CD4-positive, alpha-beta T cell (primary cell): ENCODE results near the gene CALHM4. TPM values are rescaled to one million over a fixed set of nuclear protein-coding genes. Genes with fewer than 3 reads are reported as not detected.

ENCODE experiments used
- ATAC-seq: fragments of 200-7000 bp; cut with Tn5 transposase; one replicate; pipeline ENCODE4 v1.10.0; 2022; ENCODE audit warnings: mild to moderate bottlenecking; ENCODE audit not compliant: poor library complexity
- CTCF ChIA-PET: fragments of 350-600 bp; sonication (Branson Sonifier 250); formaldehyde crosslinking; loops from one replicate; lab custom pipeline; 2021; ENCODE audit warnings: antibody characterized with exemption, inconsistent platforms; lab: Charles Lee
- POLR2A ChIA-PET: fragments of 350-600 bp; sonication (Branson Sonifier 250); formaldehyde crosslinking; loops from one replicate; lab custom pipeline; 2021; ENCODE audit warnings: antibody characterized with exemption, inconsistent platforms; lab: Charles Lee
- DNase-seq, 14 experiments: peaks; one replicate each; pipeline ENCODE4 v3.0.0-alpha.2; 2013 to 2020; ENCODE audit warnings: mixed read lengths in 2 of 14
- H3K27ac ChIP-seq, 2 donors: one replicate each; pipeline versions ENCODE4 v1.5.1 to v1.7.0; 2013; ENCODE audit warnings: low read length in 2 of 2, low read depth in 1 of 2, mild to moderate bottlenecking in 1 of 2
- H3K27me3 ChIP-seq, 2 experiments: 1 replicate in 1 of 2; 2 replicates in 1 of 2; pipeline versions ENCODE4 v1.6.1 to v1.7.0; 2013; ENCODE audit warnings: low read length in 2 of 2, control low read depth in 1 of 2, mild to moderate bottlenecking in 1 of 2, moderate library complexity in 1 of 2; ENCODE audit not compliant: insufficient read depth in 2 of 2, control insufficient read depth in 1 of 2
- H3K36me3 ChIP-seq: one replicate; pipeline ENCODE4 v1.6.1; 2013; ENCODE audit warnings: low read length, control low read depth; ENCODE audit not compliant: insufficient read depth
- H3K4me1 ChIP-seq: one replicate; pipeline ENCODE4 v1.6.1; 2013; ENCODE audit warnings: low read length, control low read depth; ENCODE audit not compliant: insufficient read depth
- H3K4me3 ChIP-seq: one replicate; pipeline ENCODE4 v1.5.1; 2013; ENCODE audit warnings: mild to moderate bottlenecking, low read length, moderate library complexity
- H3K9me3 ChIP-seq, 2 experiments: 1 replicate in 1 of 2; 2 replicates in 1 of 2; pipeline versions ENCODE4 v1.6.1 to v1.7.0; 2013; ENCODE audit warnings: low read length in 2 of 2, mild to moderate bottlenecking in 2 of 2, control low read depth in 1 of 2, moderate library complexity in 1 of 2; ENCODE audit not compliant: control insufficient read depth in 1 of 2, insufficient read depth in 1 of 2
- H3K27ac Mint-ChIP-seq: one replicate; pipeline ENCODE4 v1.8.0; 2020; ENCODE audit warnings: mixed read lengths
- H3K27me3 Mint-ChIP-seq: one replicate; pipeline ENCODE4 v1.8.0; 2021; ENCODE audit warnings: mixed read lengths
- H3K36me3 Mint-ChIP-seq: one replicate; pipeline ENCODE4 v1.8.0; 2021; ENCODE audit warnings: low read depth, mixed read lengths
- H3K4me1 Mint-ChIP-seq: one replicate; pipeline ENCODE4 v1.8.0; 2021; ENCODE audit warnings: low read depth, mixed read lengths
- H3K4me3 Mint-ChIP-seq: one replicate; pipeline ENCODE4 v1.8.0; 2020; ENCODE audit warnings: mild to moderate bottlenecking, mixed read lengths
- H3K9me3 Mint-ChIP-seq: one replicate; pipeline ENCODE4 v1.8.0; 2020; ENCODE audit warnings: mixed read lengths
- intact Hi-C, 2 experiments: fragments of 100-400 bp; cut with DNase I in 1 of 2; cut with micrococcal nuclease in 1 of 2; formaldehyde crosslinking; loops; one replicate each; pipeline versions ENCODE4 v1.15.1 to v1.9.0; 2023 to 2025; cut with DNase I, micrococcal nuclease
- total RNA-seq, 174 experiments: library from RNA in 2 of 174; stranded (reverse) in 2 of 174; gene quantifications; one replicate each; pipeline ENCODE4 v1.2.3 and lab custom pipeline; 2021 to 2026
- TF ChIP-seq, protein P1 (sequence below): fragments of 200-600 bp; IDR thresholded peaks from one replicate; pipeline ENCODE4 v1.8.0; 2022; ENCODE audit warnings: antibody characterized with exemption, mild to moderate bottlenecking

The CALHM4 gene
- total RNA-seq, 2 experiments from 2014 or later: not detected

DNA sequence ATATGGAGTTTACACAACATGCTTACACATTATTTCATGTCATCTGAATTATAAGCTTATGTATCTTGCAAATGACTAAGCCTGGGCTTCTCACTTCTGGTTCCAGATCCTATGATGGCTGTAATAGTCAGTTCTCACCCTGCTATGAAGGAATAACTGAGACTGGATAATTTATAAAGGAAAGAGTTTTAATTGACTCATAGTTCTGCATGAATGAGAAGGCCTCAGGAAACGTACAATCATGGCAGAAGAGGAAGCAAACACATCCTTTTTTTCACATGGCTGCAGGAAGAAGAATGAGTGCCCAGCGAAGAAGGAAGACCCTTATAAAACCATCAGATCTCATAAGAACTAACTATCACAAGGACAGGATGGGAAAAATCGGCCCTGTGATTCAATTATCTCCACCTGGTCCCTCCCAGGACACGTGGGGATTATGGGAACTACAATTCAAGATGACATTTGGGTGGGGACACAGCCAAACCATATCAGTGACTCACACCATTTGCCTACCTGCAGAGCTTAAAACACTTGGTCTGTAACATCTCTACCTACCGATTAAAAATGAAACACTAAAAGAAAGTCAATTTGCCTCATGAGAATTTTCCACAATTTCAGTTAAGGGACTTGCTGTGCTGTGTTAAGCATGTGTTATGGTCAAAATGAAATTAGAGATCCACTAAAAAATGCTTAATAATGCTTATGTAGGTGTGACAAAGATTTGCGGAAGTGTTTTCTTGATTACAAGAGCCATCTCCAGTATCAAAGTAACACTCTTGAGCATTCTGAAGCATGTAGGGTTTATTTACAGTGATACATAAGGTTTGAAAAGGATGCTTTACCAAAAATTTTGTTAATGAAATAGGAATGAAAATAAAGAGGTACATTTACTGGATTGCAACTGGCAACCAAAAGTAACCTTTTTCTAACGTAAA lies 15.5 kb downstream of the CALHM4 start:
- Histone ChIP-seq H3K9me3 (no peaks in the 10 kb centered on the region), H3K4me1 (peaks cover 19% of the 10 kb centered on the region), H3K27me3 (peaks cover 0 to 9% of the 10 kb centered on the region in 2 experiments), H3K4me3 (no peak overlapping the region), H3K36me3 (peaks cover 4% of the 10 kb centered on the region), H3K27ac (no peak overlapping the region)
- no peak for ATAC-seq
- Mint-ChIP-seq H3K9me3 (no peaks in the 10 kb centered on the region), H3K27me3 (peaks cover 7% of the 10 kb centered on the region), H3K4me3 (peak overlapping the region; percentile 95), H3K27ac (peak overlapping the region; percentile 97), H3K4me1 (peaks cover 44% of the 10 kb centered on the region), H3K36me3 (peaks cover 22% of the 10 kb centered on the region)
- DNase-seq: peak in 2 of 14 experiments; percentile 9 to 22
- CTCF ChIA-PET: no interaction called here
- intact Hi-C loops: loop anchor here in 1 of 2 experiments (5.0 to 10.0 kb wide), 2 partner anchors 287 to 1106 kb away; partner anchors contain the start of gene NUS1
- POLR2A ChIA-PET: no interaction called here
- TF ChIP-seq, protein P1, sequence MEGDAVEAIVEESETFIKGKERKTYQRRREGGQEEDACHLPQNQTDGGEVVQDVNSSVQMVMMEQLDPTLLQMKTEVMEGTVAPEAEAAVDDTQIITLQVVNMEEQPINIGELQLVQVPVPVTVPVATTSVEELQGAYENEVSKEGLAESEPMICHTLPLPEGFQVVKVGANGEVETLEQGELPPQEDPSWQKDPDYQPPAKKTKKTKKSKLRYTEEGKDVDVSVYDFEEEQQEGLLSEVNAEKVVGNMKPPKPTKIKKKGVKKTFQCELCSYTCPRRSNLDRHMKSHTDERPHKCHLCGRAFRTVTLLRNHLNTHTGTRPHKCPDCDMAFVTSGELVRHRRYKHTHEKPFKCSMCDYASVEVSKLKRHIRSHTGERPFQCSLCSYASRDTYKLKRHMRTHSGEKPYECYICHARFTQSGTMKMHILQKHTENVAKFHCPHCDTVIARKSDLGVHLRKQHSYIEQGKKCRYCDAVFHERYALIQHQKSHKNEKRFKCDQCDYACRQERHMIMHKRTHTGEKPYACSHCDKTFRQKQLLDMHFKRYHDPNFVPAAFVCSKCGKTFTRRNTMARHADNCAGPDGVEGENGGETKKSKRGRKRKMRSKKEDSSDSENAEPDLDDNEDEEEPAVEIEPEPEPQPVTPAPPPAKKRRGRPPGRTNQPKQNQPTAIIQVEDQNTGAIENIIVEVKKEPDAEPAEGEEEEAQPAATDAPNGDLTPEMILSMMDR: no peak

GRCh38 chr6:116570856-116571682 lies 17.5 kb downstream of the CALHM4 start, which contains the start of gene RWDD1:
TSS of gene RWDD1 (plus strand) at chr6:116571504. CDS start at chr6:116571583, 79 bp downstream.
- H3K27ac Mint-ChIP-seq: peak within 1 kb of the TSS; percentile 97
- peaks cover 55% of the 10 kb centered on the region for H3K4me1 Mint-ChIP-seq
- no peaks in the 10 kb centered on the region for H3K27me3 Mint-ChIP-seq
- POLR2A ChIA-PET: interaction anchor here (0.6 to 3.4 kb wide), 29 partner anchors 8 to 1031 kb away, joined by 3 to 121 read pairs (median 4); partner anchors contain the start of genes DSE, GOPC, KPNA5 and NT5DC1
- DNase-seq (peak; percentile 96 to 100 (median 97)), ATAC-seq (peak; percentile 94)
- no peaks in the 10 kb centered on the region for H3K9me3 Mint-ChIP-seq
- intact Hi-C loops: loop anchor here (2.0 to 5.0 kb wide), 3 partner anchors 96 to 469 kb away; partner anchors contain the start of genes ZUP1 (in 2 of the 2) and NT5DC1 (in 1 of the 2)
- peaks cover 34% of the 10 kb centered on the region for H3K36me3 Mint-ChIP-seq
- H3K4me3 ChIP-seq: peak within 1 kb of the TSS; percentile 90
- H3K4me1 ChIP-seq: peaks cover 11% of the 10 kb centered on the region
- no peaks in the 10 kb centered on the region for H3K9me3 ChIP-seq
- CTCF ChIA-PET: interaction anchor here (0.7 to 2.6 kb wide), 7 partner anchors 10 to 470 kb away, joined by 3 to 10 read pairs (median 5); partner anchors contain the start of genes NT5DC1 and TSPYL1
- H3K27ac ChIP-seq: peak within 1 kb of the TSS; percentile 85 to 95
- H3K27me3 ChIP-seq: no peaks in the 10 kb centered on the region
- peaks cover 16% of the 10 kb centered on the region for H3K36me3 ChIP-seq
- H3K4me3 Mint-ChIP-seq: peak within 1 kb of the TSS; percentile 95
- TF ChIP-seq, protein P1: no peak

GRCh38 chr6:116571683-116572000 lies 18.1 kb downstream of the CALHM4 start:
- H3K27me3 Mint-ChIP-seq: no peaks in the 10 kb centered on the region
- intact Hi-C loops: loop anchor here (2.0 to 5.0 kb wide), 3 partner anchors 96 to 469 kb away; partner anchors contain the start of genes ZUP1 (in 2 of the 2) and NT5DC1 (in 1 of the 2)
- H3K27ac Mint-ChIP-seq: peak overlapping the region; percentile 97
- peak overlapping the region; percentile 95 for H3K4me3 Mint-ChIP-seq
- TF ChIP-seq, protein P1: no peak
- H3K36me3 Mint-ChIP-seq: peaks cover 40% of the 10 kb centered on the region
- Histone ChIP-seq H3K27ac (peak overlapping the region; percentile 85 to 95), H3K27me3 (no peaks in the 10 kb centered on the region), H3K36me3 (peaks cover 21% of the 10 kb centered on the region), H3K4me1 (peaks cover 11% of the 10 kb centered on the region), H3K9me3 (no peaks in the 10 kb centered on the region), H3K4me3 (peak overlapping the region; percentile 90)
- H3K4me1 Mint-ChIP-seq: peaks cover 60% of the 10 kb centered on the region
- ChIA-PET CTCF (interaction anchor here (0.7 to 2.6 kb wide), 7 partner anchors 11 to 471 kb away, joined by 3 to 10 read pairs (median 5); partner anchors contain the start of genes NT5DC1 and TSPYL1), POLR2A (interaction anchor here (0.6 to 3.4 kb wide), 27 partner anchors 8 to 1031 kb away, joined by 3 to 121 read pairs (median 4); partner anchors contain the start of genes DSE, GOPC, KPNA5 and NT5DC1)
- no peak for ATAC-seq
- DNase-seq: no peak
- no peaks in the 10 kb centered on the region for H3K9me3 Mint-ChIP-seq
